Keratinocyte (primary cell): ENCODE measurements around the gene MCTS1. TPM values are rescaled to one million over a fixed set of nuclear protein-coding genes. Genes with fewer than 3 reads are reported as not detected.

Experiments
- DNase-seq: peaks from one replicate; pipeline ENCODE4 v3.0.0-alpha.2; 2011; ENCODE audit warnings: low read depth, missing footprints, low spot score
- FAIRE-seq: peaks from 2 replicates; lab custom pipeline; 2011; peaks lifted over from hg19 to GRCh38; lab: Jason Lieb, UNC
- H2AFZ ChIP-seq: 2 replicates; pipeline ENCODE4 v1.6.0; 2012; ENCODE audit warnings: low read length, control low read depth, inconsistent platforms; ENCODE audit not compliant: control insufficient read depth
- H3K27ac ChIP-seq: 2 replicates; pipeline ENCODE4 v1.5.1; 2011; ENCODE audit warnings: low read length; ENCODE audit not compliant: control insufficient read depth, insufficient read depth
- H3K27me3 ChIP-seq: 3 replicates; pipeline ENCODE4 v1.6.0; 2011; ENCODE audit warnings: low read length; ENCODE audit not compliant: control insufficient read depth, insufficient read depth; ENCODE audit errors: extremely low read depth
- H3K36me3 ChIP-seq, 2 experiments: 2 replicates in 1 of 2; 3 replicates in 1 of 2; pipeline ENCODE4 v1.5.1; 2011; ENCODE audit warnings: low read length in 2 of 2, mild to moderate bottlenecking in 1 of 2; ENCODE audit not compliant: control insufficient read depth in 2 of 2, insufficient read depth in 2 of 2; ENCODE audit errors: extremely low read depth in 1 of 2
- H3K4me1 ChIP-seq: 3 replicates; pipeline ENCODE4 v1.5.1; 2011; ENCODE audit warnings: low read length; ENCODE audit not compliant: control insufficient read depth, insufficient read depth; ENCODE audit errors: extremely low read depth
- H3K4me2 ChIP-seq: 3 replicates; pipeline ENCODE4 v1.6.0; 2011; ENCODE audit warnings: low read depth, low read length; ENCODE audit not compliant: control insufficient read depth, insufficient read depth; ENCODE audit errors: extremely low read depth
- H3K4me3 ChIP-seq, 3 experiments: fragments of 200-600 bp in 1 of 3; sonication (generic) in 1 of 3; 2 replicates in 2 of 3; 3 replicates in 1 of 3; pipeline ENCODE4 v1.5.1; 2011 to 2016; ENCODE audit warnings: low read length in 3 of 3, mild to moderate bottlenecking in 3 of 3, control low read depth in 2 of 3, inconsistent platforms in 1 of 3, low read depth in 1 of 3, mixed read lengths in 1 of 3, mixed run types in 1 of 3, moderate library complexity in 1 of 3; ENCODE audit not compliant: control insufficient read depth in 2 of 3, insufficient read depth in 2 of 3; ENCODE audit errors: extremely low read depth in 1 of 3
- H3K79me2 ChIP-seq: 2 replicates; pipeline ENCODE4 v1.6.0; 2012; ENCODE audit warnings: low read length; ENCODE audit not compliant: control insufficient read depth, insufficient read depth
- H3K9ac ChIP-seq: 3 replicates; pipeline ENCODE4 v1.6.0; 2011; ENCODE audit warnings: low read length; ENCODE audit not compliant: control insufficient read depth, insufficient read depth; ENCODE audit errors: extremely low read depth
- H3K9me1 ChIP-seq: 3 replicates; pipeline ENCODE4 v1.6.0; 2011; ENCODE audit warnings: low read length; ENCODE audit not compliant: control insufficient read depth, insufficient read depth; ENCODE audit errors: extremely low read depth
- H3K9me3 ChIP-seq: 2 replicates; pipeline ENCODE4 v1.5.1; 2012; ENCODE audit warnings: low read depth, low read length; ENCODE audit not compliant: control insufficient read depth
- H4K20me1 ChIP-seq: 3 replicates; pipeline ENCODE4 v1.6.0; 2011; ENCODE audit warnings: low read length; ENCODE audit not compliant: control insufficient read depth, insufficient read depth; ENCODE audit errors: extremely low read depth
- EZH2 ChIP-seq: IDR thresholded peaks from one replicate; pipeline ENCODE4 v1.6.1; 2012; ENCODE audit warnings: inconsistent platforms, mild to moderate bottlenecking, low read length, moderate library complexity
- dilution Hi-C: fragments of 300-500 bp; cut with MboI; formaldehyde crosslinking; loops from one replicate; pipeline ENCODE4 v1.7.0; 2020; ENCODE audit warnings: low sequenced_read_pairs; ENCODE audit not compliant: extremely low pct_ligation_motif_present
- polyA minus RNA-seq, 3 experiments: library from RNA; depleted of rRNA, polyadenylated mRNA; stranded (reverse); fragments of >200 nt; gene quantifications; 1 replicate in 1 of 3; 2 replicates in 1 of 3; 3 replicates in 1 of 3; pipeline ENCODE4 v1.2.3, GENCODE V29; 2011
- polyA plus RNA-seq, 5 experiments: library from polyadenylated mRNA; depleted of rRNA in 3 of 5; stranded (reverse) in 3 of 5; stranded (forward) in 1 of 5; unstranded in 1 of 5; fragments of >200 nt; gene quantifications; 1 replicate in 1 of 5; 2 replicates in 3 of 5; 3 replicates in 1 of 5; pipeline versions ENCODE4 v1.2.1 to v1.2.3, GENCODE V29; 2011 to 2012; ENCODE audit warnings: missing spikeins in 2 of 5, low read depth in 1 of 5, low replicate concordance in 1 of 5
- TF ChIP-seq, protein P1 (sequence below), 3 experiments: IDR thresholded peaks in 1 of 3; conservative IDR thresholded peaks in 1 of 3; optimal IDR thresholded peaks in 1 of 3; 2 replicates in 2 of 3; 3 replicates in 1 of 3; pipeline versions ENCODE3 to v1.5.1; 2011; ENCODE audit warnings: low read length in 3 of 3, mild to moderate bottlenecking in 3 of 3, moderate library complexity in 2 of 3, control low read depth in 1 of 3, inconsistent platforms in 1 of 3; ENCODE audit not compliant: insufficient read depth in 2 of 3; ENCODE audit errors: extremely low read depth in 1 of 3

The MCTS1 gene, protein sequence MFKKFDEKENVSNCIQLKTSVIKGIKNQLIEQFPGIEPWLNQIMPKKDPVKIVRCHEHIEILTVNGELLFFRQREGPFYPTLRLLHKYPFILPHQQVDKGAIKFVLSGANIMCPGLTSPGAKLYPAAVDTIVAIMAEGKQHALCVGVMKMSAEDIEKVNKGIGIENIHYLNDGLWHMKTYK
- polyA plus RNA-seq (54.0 to 97.7 TPM (median 58.7 TPM) in 3 replicates), polyA minus RNA-seq (3.2 to 15.6 TPM (median 9.3 TPM) in 3 replicates)
- polyA plus RNA-seq (2011; ENCODE audit: low read depth) = 40.8 TPM
- 47.7 and 103 TPM in 2 replicates for polyA plus RNA-seq (2011; cell fraction: cytosol; rRNA removed)
- polyA plus RNA-seq (2011; cell fraction: nucleus; rRNA removed) = 33.3 and 42.0 TPM in 2 replicates
- 49.3 and 74.8 TPM in 2 replicates for polyA plus RNA-seq (2012; ENCODE audit: low replicate concordance)
- polyA minus RNA-seq (2011; cell fraction: cytosol; rRNA and poly(A)+ RNA removed) = 19.8 TPM
- 6.3 and 7.9 TPM in 2 replicates for polyA minus RNA-seq (2011; cell fraction: nucleus; rRNA and poly(A)+ RNA removed)

DNA sequence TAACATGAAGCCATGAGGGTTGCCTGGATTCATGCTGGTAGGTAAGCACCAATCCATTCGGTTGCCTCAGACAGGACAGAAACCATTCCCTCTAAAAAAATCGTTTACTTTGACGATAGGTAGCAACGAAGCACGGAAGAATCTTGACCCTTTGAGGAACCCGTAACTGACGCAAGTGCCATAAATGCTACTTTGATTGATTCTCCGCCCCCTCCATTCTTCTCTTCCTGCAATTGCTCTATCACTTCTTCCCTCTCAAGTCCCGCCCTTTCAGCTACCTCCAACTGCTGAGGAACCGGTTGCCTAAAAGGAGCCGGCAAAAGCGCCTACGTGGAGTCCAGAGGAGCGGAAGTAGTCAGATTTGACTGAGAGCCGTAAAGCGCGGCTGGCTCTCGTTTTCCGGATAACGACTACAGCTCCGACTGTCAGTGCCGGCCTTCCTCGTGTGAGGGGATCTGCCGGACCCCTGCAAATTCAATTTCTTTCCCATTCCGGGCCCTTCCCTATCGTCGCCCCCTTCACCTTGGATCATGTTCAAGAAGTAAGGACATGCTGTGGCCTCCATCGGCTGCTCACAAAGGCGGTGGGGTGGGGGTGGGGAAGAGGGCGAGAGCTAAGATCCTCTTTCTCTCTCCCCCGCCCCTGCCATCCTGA is at the start of gene MCTS1:
MCTS1 (plus strand) TSS at position 395 of the 654 bp plus-strand sequence; CDS start at position 531, 136 bp downstream.
- H2AFZ ChIP-seq = peak within 1 kb of the TSS; percentile 68
- peak within 1 kb of the TSS; percentile 63 to 85 (median 83) for H3K4me3 ChIP-seq
- no peak for FAIRE-seq

DNA sequence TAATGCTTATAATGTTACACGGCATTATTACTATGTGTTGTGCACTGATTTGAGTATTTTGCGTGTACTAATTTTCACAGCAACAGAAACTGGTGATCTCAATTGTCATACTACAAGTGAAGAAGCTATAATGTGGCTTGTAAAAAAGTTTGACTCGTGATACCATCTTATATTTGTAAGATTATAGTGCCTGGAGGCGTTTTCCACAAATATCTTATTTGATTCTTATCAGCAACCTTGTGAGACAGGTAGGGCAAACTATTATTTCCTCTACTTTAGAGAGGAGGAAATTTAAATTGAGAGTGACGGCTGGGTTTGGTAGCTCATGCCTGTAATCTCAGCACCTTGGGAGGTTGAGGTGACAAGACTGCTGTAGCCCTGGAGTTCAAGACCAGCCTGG is 47.6 kb upstream of the MCTS1 start:
- no peak for DNase-seq

More for the DNA sequence above, at the start of gene MCTS1:
- Histone ChIP-seq H3K9ac (peak within 1 kb of the TSS; percentile 87), H3K27me3 (no peaks in the 10 kb centered on the region), H4K20me1 (no peaks in the 10 kb centered on the region), H3K27ac (peak within 1 kb of the TSS; percentile 87), H3K9me1 (no peaks in the 10 kb centered on the region), H3K79me2 (peaks cover 17% of the 10 kb centered on the region), H3K4me1 (no peaks in the 10 kb centered on the region), H3K9me3 (no peaks in the 10 kb centered on the region), H3K36me3 (no peaks in the 10 kb centered on the region), H3K4me2 (peak within 1 kb of the TSS; percentile 77)
- TF ChIP-seq, protein P1, sequence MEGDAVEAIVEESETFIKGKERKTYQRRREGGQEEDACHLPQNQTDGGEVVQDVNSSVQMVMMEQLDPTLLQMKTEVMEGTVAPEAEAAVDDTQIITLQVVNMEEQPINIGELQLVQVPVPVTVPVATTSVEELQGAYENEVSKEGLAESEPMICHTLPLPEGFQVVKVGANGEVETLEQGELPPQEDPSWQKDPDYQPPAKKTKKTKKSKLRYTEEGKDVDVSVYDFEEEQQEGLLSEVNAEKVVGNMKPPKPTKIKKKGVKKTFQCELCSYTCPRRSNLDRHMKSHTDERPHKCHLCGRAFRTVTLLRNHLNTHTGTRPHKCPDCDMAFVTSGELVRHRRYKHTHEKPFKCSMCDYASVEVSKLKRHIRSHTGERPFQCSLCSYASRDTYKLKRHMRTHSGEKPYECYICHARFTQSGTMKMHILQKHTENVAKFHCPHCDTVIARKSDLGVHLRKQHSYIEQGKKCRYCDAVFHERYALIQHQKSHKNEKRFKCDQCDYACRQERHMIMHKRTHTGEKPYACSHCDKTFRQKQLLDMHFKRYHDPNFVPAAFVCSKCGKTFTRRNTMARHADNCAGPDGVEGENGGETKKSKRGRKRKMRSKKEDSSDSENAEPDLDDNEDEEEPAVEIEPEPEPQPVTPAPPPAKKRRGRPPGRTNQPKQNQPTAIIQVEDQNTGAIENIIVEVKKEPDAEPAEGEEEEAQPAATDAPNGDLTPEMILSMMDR (optimal IDR thresholded peaks at IDR 0.05 in 1 of 3, IDR thresholded peaks at IDR 0.05 in 1 of 3, conservative IDR thresholded peaks at IDR 0.05 in 1 of 3; ENCODE audit: extremely low read depth in 1 of 3, insufficient read depth in 2 of 3, low read length in 3 of 3) = no peak
- TF ChIP-seq EZH2 = no peak
- peak; percentile 69 for DNase-seq
- dilution Hi-C loops = no loop called here

More for the DNA sequence above, 47.6 kb upstream of the MCTS1 start:
- Histone ChIP-seq H3K9me3 (no peaks in the 10 kb centered on the region), H3K9ac (no peak overlapping the region), H3K4me1 (no peaks in the 10 kb centered on the region), H3K27me3 (no peaks in the 10 kb centered on the region), H3K4me2 (no peak overlapping the region), H3K79me2 (peaks cover 20% of the 10 kb centered on the region), H3K4me3 (no peak overlapping the region), H4K20me1 (no peaks in the 10 kb centered on the region), H3K9me1 (no peaks in the 10 kb centered on the region), H3K27ac (no peak overlapping the region), H3K36me3 (no peaks in the 10 kb centered on the region), H2AFZ (no peak overlapping the region)
- no peak for TF ChIP-seq EZH2
- TF ChIP-seq, protein P1 (optimal IDR thresholded peaks at IDR 0.05 in 1 of 3, IDR thresholded peaks at IDR 0.05 in 1 of 3, conservative IDR thresholded peaks at IDR 0.05 in 1 of 3; ENCODE audit: extremely low read depth in 1 of 3, insufficient read depth in 2 of 3, low read length in 3 of 3) = no peak
- no peak for FAIRE-seq
- dilution Hi-C loops = no loop called here
